SU-DHL-6 (cell line): ENCODE measurements around the gene RASGRF2.

Experiments used
- H2AFZ ChIP-seq: fragments of 200-600 bp; sonication (generic); 2 replicates; pipeline ENCODE4 v1.6.1; 2014; ENCODE audit warnings: low read depth, mild to moderate bottlenecking, moderate library complexity, mixed read lengths, antibody characterized with exemption, low read length; ENCODE audit not compliant: severe bottlenecking
- H3F3A ChIP-seq: fragments of 200-600 bp; shearing (Covaris generic); 2 replicates; pipeline ENCODE4 v1.6.0; 2016; ENCODE audit warnings: antibody characterized with exemption, mild to moderate bottlenecking; ENCODE audit not compliant: insufficient read depth
- H3K27ac ChIP-seq: fragments of 200-600 bp; sonication (generic); 2 replicates; pipeline ENCODE4 v1.5.1; 2016; ENCODE audit warnings: low read depth, mild to moderate bottlenecking, low read length, moderate library complexity, mixed read lengths
- H3K27me3 ChIP-seq: fragments of 200-600 bp; sonication (generic), shearing (Covaris generic); 2 replicates; pipeline ENCODE4 v1.6.0; 2014; ENCODE audit warnings: mild to moderate bottlenecking, low read length
- H3K36me3 ChIP-seq: fragments of 200-600 bp; sonication (generic); 2 replicates; pipeline ENCODE4 v1.6.1; 2014; ENCODE audit warnings: mild to moderate bottlenecking, low read length, mixed read lengths
- H3K4me2 ChIP-seq: fragments of 300-600, 200-600 bp; shearing (Covaris generic), sonication (generic); 2 replicates; pipeline ENCODE4 v1.6.0; 2014; ENCODE audit warnings: low read length, low read depth, mild to moderate bottlenecking; ENCODE audit not compliant: poor library complexity, severe bottlenecking
- H3K4me3 ChIP-seq: fragments of 200-600 bp; sonication (generic); 2 replicates; pipeline ENCODE4 v1.5.1; 2014; ENCODE audit warnings: antibody characterized with exemption, low read length, mild to moderate bottlenecking, mixed read lengths; ENCODE audit not compliant: insufficient read depth, poor library complexity, severe bottlenecking
- H3K79me2 ChIP-seq: fragments of 200-600 bp; sonication (generic); 2 replicates; pipeline ENCODE4 v1.6.1; 2014; ENCODE audit warnings: mild to moderate bottlenecking, low read length, moderate library complexity; ENCODE audit not compliant: insufficient read depth
- H3K9ac ChIP-seq: fragments of 200-600 bp; sonication (generic); 2 replicates; pipeline ENCODE4 v1.7.0; 2014; ENCODE audit warnings: mild to moderate bottlenecking, low read length
- H3K9me2 ChIP-seq: fragments of 200-600 bp; sonication (generic); replicated peaks from 2 replicates; pipeline ENCODE4 v1.6.1; 2014; ENCODE audit warnings: low read length; ENCODE audit not compliant: insufficient read depth
- H3K9me3 ChIP-seq: fragments of 200-600 bp; sonication (generic); 2 replicates; pipeline ENCODE4 v1.6.1; 2014; ENCODE audit warnings: low read length, mixed read lengths; ENCODE audit not compliant: insufficient read depth
- H4K20me1 ChIP-seq: fragments of 200-600 bp; sonication (generic); 2 replicates; pipeline ENCODE4 v1.6.1; 2014; ENCODE audit warnings: low read depth, mild to moderate bottlenecking, antibody characterized with exemption, low read length, moderate library complexity, mixed read lengths
- CTCF ChIP-seq: fragments of 200-600 bp; sonication (generic); IDR thresholded peaks from one replicate; pipeline ENCODE4 v1.5.1; 2017; ENCODE audit warnings: antibody characterized with exemption, mild to moderate bottlenecking, low read length, moderate library complexity; ENCODE audit not compliant: insufficient read depth, poor library complexity, severe bottlenecking
- EZH2phosphoT487 ChIP-seq: fragments of 200-600 bp; sonication (generic), shearing (Covaris generic); conservative IDR thresholded peaks from 2 replicates; pipeline ENCODE4 v1.6.1; 2018; ENCODE audit warnings: mild to moderate bottlenecking, antibody characterized with exemption, low read length, moderate library complexity, mixed read lengths

RASGRF2 gene

GRCh38 chr5:81068635-81069034, 108.5 kb downstream of the RASGRF2 start:
- no peak overlapping the region for H3K4me3 ChIP-seq
- no peak for TF ChIP-seq EZH2phosphoT487
- TF ChIP-seq CTCF = no peak

GRCh38 chr5:81069990-81070389, 109.8 kb downstream of the RASGRF2 start:
- Histone ChIP-seq H4K20me1 (no peaks in the 10 kb centered on the region), H3K4me3 (no peak overlapping the region), H3K27ac (no peak overlapping the region), H3K9me3 (no peaks in the 10 kb centered on the region), H3K27me3 (no peaks in the 10 kb centered on the region; the same call in 1 of the 2 replicates), H2AFZ (no peak overlapping the region), H3K4me2 (no peak overlapping the region), H3K9me2 (no peaks in the 10 kb centered on the region), H3F3A (no peaks in the 10 kb centered on the region; the same call in 1 of the 2 replicates), H3K9ac (no peak overlapping the region), H3K36me3 (no peaks in the 10 kb centered on the region), H3K79me2 (no peaks in the 10 kb centered on the region)
- TF ChIP-seq CTCF (no peak), EZH2phosphoT487 (no peak)

More at GRCh38 chr5:81068635-81069034, 108.5 kb downstream of the RASGRF2 start:
- Histone ChIP-seq H3K36me3 (no peaks in the 10 kb centered on the region), H3K9me3 (no peaks in the 10 kb centered on the region), H3K27me3 (no peaks in the 10 kb centered on the region), H3K27ac (no peak overlapping the region), H3K4me2 (no peak overlapping the region), H4K20me1 (no peaks in the 10 kb centered on the region), H3K79me2 (no peaks in the 10 kb centered on the region), H3F3A (no peaks in the 10 kb centered on the region; the same call in 1 of the 2 replicates), H3K9me2 (no peaks in the 10 kb centered on the region), H3K9ac (no peak overlapping the region), H2AFZ (no peak overlapping the region)

GRCh38 chr5:81070571-81071255, 110.5 kb downstream of the RASGRF2 start:
- Histone ChIP-seq H3K4me2 (no peak overlapping the region), H3F3A (no peaks in the 10 kb centered on the region; the same call in 1 of the 2 replicates), H3K9ac (no peak overlapping the region), H3K79me2 (no peaks in the 10 kb centered on the region), H3K9me3 (no peaks in the 10 kb centered on the region), H2AFZ (no peak overlapping the region), H3K36me3 (no peaks in the 10 kb centered on the region), H3K27ac (no peak overlapping the region), H4K20me1 (no peaks in the 10 kb centered on the region), H3K9me2 (no peaks in the 10 kb centered on the region), H3K4me3 (no peak overlapping the region), H3K27me3 (no peaks in the 10 kb centered on the region; the same call in 1 of the 2 replicates)
- TF ChIP-seq CTCF (no peak), EZH2phosphoT487 (no peak)
